Measurements from ENCODE around the gene MAPKBP1.

The MAPKBP1 gene

DNA sequence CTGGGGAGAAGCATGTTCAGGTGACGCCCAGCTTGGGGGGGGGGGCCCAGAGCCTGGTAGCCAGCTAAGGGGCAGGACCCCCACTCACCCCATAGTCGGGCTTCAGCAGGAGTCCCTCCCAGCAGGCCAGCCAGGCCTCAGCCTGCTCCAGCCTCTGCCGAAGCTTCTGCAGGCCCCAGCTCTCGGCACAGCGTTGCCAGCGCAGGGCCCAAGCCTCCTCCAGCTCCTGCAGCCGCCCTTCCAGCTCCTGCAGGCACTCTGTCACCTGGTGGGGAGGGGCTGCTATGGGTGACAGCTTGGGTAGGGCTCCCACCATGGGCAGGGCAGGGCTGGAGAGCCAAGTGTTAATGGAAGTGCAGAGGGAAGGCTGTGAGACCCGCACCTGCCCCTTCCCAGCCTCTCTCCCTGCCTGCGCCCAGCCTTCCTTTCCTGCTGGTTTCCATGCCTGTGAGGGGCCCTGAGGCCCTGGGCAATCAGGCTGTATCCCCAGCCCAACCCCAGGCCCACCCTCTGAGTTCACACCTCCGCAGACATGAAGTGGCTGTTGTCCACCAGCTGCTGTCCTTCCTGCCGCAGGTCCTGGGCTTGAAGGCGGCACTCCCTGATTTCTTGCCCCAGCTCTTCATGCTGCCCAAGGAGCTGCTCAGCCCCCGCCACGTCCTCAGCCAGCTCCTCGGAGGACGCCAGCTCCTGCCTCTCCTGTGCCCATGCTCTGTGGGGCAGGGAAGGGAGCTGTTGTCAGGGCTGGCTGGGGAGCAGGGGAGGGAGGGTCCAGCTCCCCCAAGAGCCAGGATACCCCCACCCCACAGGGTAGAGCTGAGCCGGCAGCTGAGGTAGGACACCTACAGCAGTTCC, 78.7 kb downstream of the MAPKBP1 start:
- Histone ChIP-seq H2AFZ (ENCODE audit: insufficient read depth, low read length, poor library complexity) (no peak overlapping the region), H4K8ac (ENCODE audit: low read depth, low read length) (no peak overlapping the region), H2BK12ac (ENCODE audit: low read length) (no peak overlapping the region), H3K36me3 (ENCODE audit: control insufficient read depth in 1 of 2, insufficient read depth in 2 of 2, low read length in 2 of 2) (peaks cover 5 to 8% of the 10 kb centered on the region in 2 experiments), H3K9ac (ENCODE audit: low read length) (no peak overlapping the region), H3K4me1 (ENCODE audit: control insufficient read depth in 1 of 2, insufficient read depth in 2 of 2, low read length in 2 of 2) (no peaks in the 10 kb centered on the region), H3K4ac (ENCODE audit: low read depth, low read length) (no peak overlapping the region), H3K79me1 (ENCODE audit: low read length) (no peaks in the 10 kb centered on the region), H3K27me3 (ENCODE audit: insufficient read depth, low read length) (no peaks in the 10 kb centered on the region), H3K18ac (ENCODE audit: low read length) (no peak overlapping the region), H3K14ac (ENCODE audit: low read length) (no peak overlapping the region), H2BK120ac (ENCODE audit: insufficient read depth, low read length, poor library complexity) (no peak overlapping the region), H2BK5ac (ENCODE audit: low read depth, low read length, poor library complexity) (no peak overlapping the region), H3K27ac (ENCODE audit: low read depth, low read length) (no peak overlapping the region), H3K4me2 (ENCODE audit: low read length) (no peak overlapping the region), H3K4me3 (ENCODE audit: low read depth, low read length) (no peak overlapping the region), H2AK5ac (ENCODE audit: low read length) (no peak overlapping the region), H4K12ac (ENCODE audit: low read depth, low read length) (no peak overlapping the region), H3K79me2 (ENCODE audit: control insufficient read depth, insufficient read depth, low read length, poor library complexity) (no peaks in the 10 kb centered on the region), H3K23ac (ENCODE audit: low read length) (no peak overlapping the region), H4K91ac (ENCODE audit: low read depth, low read length) (no peak overlapping the region), H3K9me3 (ENCODE audit: insufficient read depth, low read depth, low read length) (no peaks in the 10 kb centered on the region)
- WGBS (ENCODE audit: extremely low coverage, insufficient coverage, insufficient read length), result no CpG with 5 or more reads among the region's 17 CpGs
- no peak for DNase-seq

DNA sequence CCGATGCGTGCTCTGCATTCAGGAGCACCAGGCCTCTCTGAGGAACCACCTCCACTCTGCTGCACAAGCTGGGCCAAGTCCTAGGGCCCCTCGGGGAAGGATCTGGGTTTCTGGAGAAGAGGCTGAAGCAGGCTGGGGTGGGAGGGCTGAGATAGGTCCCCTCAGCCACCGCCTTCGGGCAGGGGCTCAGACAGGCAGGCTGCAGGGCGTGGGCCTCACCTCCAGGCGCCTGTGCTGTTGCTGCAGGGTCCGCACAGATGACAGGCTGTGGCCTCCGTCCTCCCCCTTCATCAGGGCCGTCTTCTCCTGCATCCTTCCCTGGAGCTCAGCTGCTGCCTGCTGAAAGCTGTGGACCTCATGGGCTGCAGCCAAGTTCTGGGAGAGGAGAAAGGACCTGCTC, 79.5 kb downstream of the MAPKBP1 start:
- H2BK5ac ChIP-seq (ENCODE audit: low read depth, low read length, poor library complexity), result no peak overlapping the region
- H3K79me1 ChIP-seq (ENCODE audit: low read length), result no peaks in the 10 kb centered on the region
- H4K12ac ChIP-seq (ENCODE audit: low read depth, low read length), result no peak overlapping the region
- H2BK12ac ChIP-seq (ENCODE audit: low read length), result no peak overlapping the region
- no peak overlapping the region for H3K18ac ChIP-seq (ENCODE audit: low read length)
- no peak overlapping the region for H3K14ac ChIP-seq (ENCODE audit: low read length)
- no peak overlapping the region for H3K4me2 ChIP-seq (ENCODE audit: low read length)
- H3K36me3 ChIP-seq (ENCODE audit: control insufficient read depth in 1 of 2, insufficient read depth in 2 of 2, low read length in 2 of 2), result no peaks in the 10 kb centered on the region
- no peak overlapping the region for H2AK5ac ChIP-seq (ENCODE audit: low read length)
- H2AFZ ChIP-seq (ENCODE audit: insufficient read depth, low read length, poor library complexity), result no peak overlapping the region
- H3K23ac ChIP-seq (ENCODE audit: low read length), result no peak overlapping the region
- WGBS (ENCODE audit: extremely low coverage, insufficient coverage, insufficient read length), result no CpG with 5 or more reads among the region's 10 CpGs
- no peaks in the 10 kb centered on the region for H3K79me2 ChIP-seq (ENCODE audit: control insufficient read depth, insufficient read depth, low read length, poor library complexity)
- no peaks in the 10 kb centered on the region for H3K27me3 ChIP-seq (ENCODE audit: insufficient read depth, low read length)
- no peak overlapping the region for H3K4me3 ChIP-seq (ENCODE audit: low read depth, low read length)
- H4K8ac ChIP-seq (ENCODE audit: low read depth, low read length), result no peak overlapping the region
- no peak overlapping the region for H2BK120ac ChIP-seq (ENCODE audit: insufficient read depth, low read length, poor library complexity)
- no peak overlapping the region for H3K4ac ChIP-seq (ENCODE audit: low read depth, low read length)
- no peaks in the 10 kb centered on the region for H3K9me3 ChIP-seq (ENCODE audit: insufficient read depth, low read depth, low read length)
- no peak overlapping the region for H4K91ac ChIP-seq (ENCODE audit: low read depth, low read length)
- no peaks in the 10 kb centered on the region for H3K4me1 ChIP-seq (ENCODE audit: control insufficient read depth in 1 of 2, insufficient read depth in 2 of 2, low read length in 2 of 2)
- H3K9ac ChIP-seq (ENCODE audit: low read length), result no peak overlapping the region
- H3K27ac ChIP-seq (ENCODE audit: low read depth, low read length), result no peak overlapping the region
- no peak for DNase-seq

DNA sequence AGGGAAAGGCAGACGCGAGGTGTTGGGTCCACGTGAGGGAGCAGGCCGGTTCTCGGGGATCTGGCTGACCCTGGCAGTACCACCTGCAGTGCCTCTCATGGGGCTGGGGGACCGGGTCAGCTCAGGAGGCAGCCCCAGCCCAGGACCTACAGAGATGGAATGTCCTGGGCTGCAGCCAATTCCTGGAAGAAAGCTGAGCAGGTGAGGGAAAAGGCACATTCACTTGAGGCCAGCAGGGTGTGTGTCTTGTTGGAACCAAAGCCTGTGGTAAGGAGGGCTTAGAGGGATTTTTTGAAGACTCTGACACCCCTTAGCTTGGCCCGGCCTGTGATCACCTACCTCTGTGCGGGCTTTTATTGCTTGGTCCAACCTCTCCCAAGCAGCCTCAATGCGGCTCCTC, 80.2 kb downstream of the MAPKBP1 start:
- no peak overlapping the region for H3K4ac ChIP-seq (ENCODE audit: low read depth, low read length)
- no peaks in the 10 kb centered on the region for H3K79me1 ChIP-seq (ENCODE audit: low read length)
- H2AK5ac ChIP-seq (ENCODE audit: low read length), result no peak overlapping the region
- H3K4me3 ChIP-seq (ENCODE audit: low read depth, low read length), result no peak overlapping the region
- H3K27ac ChIP-seq (ENCODE audit: low read depth, low read length), result no peak overlapping the region
- no peak overlapping the region for H3K4me2 ChIP-seq (ENCODE audit: low read length)
- H3K4me1 ChIP-seq (ENCODE audit: control insufficient read depth in 1 of 2, insufficient read depth in 2 of 2, low read length in 2 of 2), result no peaks in the 10 kb centered on the region
- no peaks in the 10 kb centered on the region for H3K79me2 ChIP-seq (ENCODE audit: control insufficient read depth, insufficient read depth, low read length, poor library complexity)
- no peak overlapping the region for H4K91ac ChIP-seq (ENCODE audit: low read depth, low read length)
- WGBS (ENCODE audit: extremely low coverage, insufficient coverage, insufficient read length), result no CpG with 5 or more reads among the region's 9 CpGs
- no peaks in the 10 kb centered on the region for H3K9me3 ChIP-seq (ENCODE audit: insufficient read depth, low read depth, low read length)
- H3K14ac ChIP-seq (ENCODE audit: low read length), result no peak overlapping the region
- H3K36me3 ChIP-seq (ENCODE audit: control insufficient read depth in 1 of 2, insufficient read depth in 2 of 2, low read length in 2 of 2), result no peaks in the 10 kb centered on the region
- no peak overlapping the region for H2AFZ ChIP-seq (ENCODE audit: insufficient read depth, low read length, poor library complexity)
- H2BK5ac ChIP-seq (ENCODE audit: low read depth, low read length, poor library complexity), result no peak overlapping the region
- H3K9ac ChIP-seq (ENCODE audit: low read length), result no peak overlapping the region
- no peak overlapping the region for H2BK12ac ChIP-seq (ENCODE audit: low read length)
- no peak overlapping the region for H4K12ac ChIP-seq (ENCODE audit: low read depth, low read length)
- H4K8ac ChIP-seq (ENCODE audit: low read depth, low read length), result no peak overlapping the region
- no peak overlapping the region for H3K18ac ChIP-seq (ENCODE audit: low read length)
- no peak overlapping the region for H2BK120ac ChIP-seq (ENCODE audit: insufficient read depth, low read length, poor library complexity)
- no peaks in the 10 kb centered on the region for H3K27me3 ChIP-seq (ENCODE audit: insufficient read depth, low read length)
- DNase-seq, result no peak
- H3K23ac ChIP-seq (ENCODE audit: low read length), result no peak overlapping the region

DNA sequence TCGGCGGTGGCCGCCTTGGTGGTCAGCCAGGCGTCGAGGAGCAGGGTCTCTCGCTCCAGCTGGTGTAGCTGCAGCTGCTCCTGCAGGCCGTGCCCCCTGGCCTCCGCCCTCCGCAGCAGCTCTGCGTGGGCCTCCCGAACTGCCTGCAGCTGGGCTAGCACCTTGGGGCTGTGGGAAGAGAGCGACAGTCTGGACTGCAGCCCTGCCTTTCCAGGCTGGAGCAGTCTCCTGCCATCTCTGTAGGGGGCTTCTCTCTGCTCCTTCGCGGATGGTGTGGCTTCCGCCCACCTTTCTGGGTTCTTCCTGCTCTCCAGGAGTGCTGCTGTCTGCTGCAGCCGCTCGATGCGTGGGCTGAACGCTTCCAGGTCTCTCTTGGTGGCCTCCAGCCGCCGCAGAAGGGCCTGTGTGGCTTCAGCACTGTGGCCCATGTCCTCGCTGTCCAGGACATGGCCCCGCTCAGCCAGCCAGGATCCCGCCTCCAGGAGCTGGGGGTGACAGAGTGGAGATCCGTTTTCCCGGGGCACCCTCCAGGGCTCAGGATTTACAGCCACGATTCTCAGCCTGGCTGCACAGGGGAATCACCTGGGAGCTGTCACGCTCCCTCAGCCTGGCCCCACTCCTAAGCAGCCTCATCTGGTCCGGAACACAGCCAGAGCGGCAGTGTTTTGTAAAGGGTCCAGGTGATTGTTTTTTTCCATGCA, 81.1 kb downstream of the MAPKBP1 start:
- Histone ChIP-seq H3K36me3 (ENCODE audit: control insufficient read depth in 1 of 2, insufficient read depth in 2 of 2, low read length in 2 of 2) (no peaks in the 10 kb centered on the region), H3K14ac (ENCODE audit: low read length) (no peak overlapping the region), H3K79me1 (ENCODE audit: low read length) (no peaks in the 10 kb centered on the region), H2BK120ac (ENCODE audit: insufficient read depth, low read length, poor library complexity) (no peak overlapping the region), H2AK5ac (ENCODE audit: low read length) (no peak overlapping the region), H3K4ac (ENCODE audit: low read depth, low read length) (no peak overlapping the region), H4K91ac (ENCODE audit: low read depth, low read length) (no peak overlapping the region), H2BK5ac (ENCODE audit: low read depth, low read length, poor library complexity) (no peak overlapping the region), H3K4me2 (ENCODE audit: low read length) (no peak overlapping the region), H3K27me3 (ENCODE audit: insufficient read depth, low read length) (no peaks in the 10 kb centered on the region), H3K4me1 (ENCODE audit: control insufficient read depth in 1 of 2, insufficient read depth in 2 of 2, low read length in 2 of 2) (no peaks in the 10 kb centered on the region), H3K23ac (ENCODE audit: low read length) (no peak overlapping the region), H3K9ac (ENCODE audit: low read length) (no peak overlapping the region), H3K9me3 (ENCODE audit: insufficient read depth, low read depth, low read length) (no peaks in the 10 kb centered on the region), H2BK12ac (ENCODE audit: low read length) (no peak overlapping the region), H3K27ac (ENCODE audit: low read depth, low read length) (no peak overlapping the region), H3K18ac (ENCODE audit: low read length) (no peak overlapping the region), H3K4me3 (ENCODE audit: low read depth, low read length) (no peak overlapping the region), H2AFZ (ENCODE audit: insufficient read depth, low read length, poor library complexity) (no peak overlapping the region), H3K79me2 (ENCODE audit: control insufficient read depth, insufficient read depth, low read length, poor library complexity) (no peaks in the 10 kb centered on the region), H4K8ac (ENCODE audit: low read depth, low read length) (no peak overlapping the region), H4K12ac (ENCODE audit: low read depth, low read length) (no peak overlapping the region)
- DNase-seq, result no peak
- WGBS (ENCODE audit: extremely low coverage, insufficient coverage, insufficient read length), result no CpG with 5 or more reads among the region's 30 CpGs

Data from trophoblast cell (in vitro differentiated cells and primary cell).